ENCODE data around the gene BIN1. TPM values are rescaled to one million over a fixed set of nuclear protein-coding genes. Genes with fewer than 3 reads are reported as not detected.

BIN1 gene
- total and polyA plus RNA-seq, 7 donors = 615 to 1,667 (median 1,331) TPM

- Histone ChIP-seq H3K36me3 (ENCODE audit: insufficient read depth in 1 of 2, low read depth in 1 of 2) (peaks cover 3 to 54% of the 10 kb centered on the region in 2 donors), H3K4me3 (no peak overlapping the region), H3K4me1 (peaks cover 57% of the 10 kb centered on the region), H3K9me3 (no peaks in the 10 kb centered on the region), H3K27me3 (ENCODE audit: insufficient read depth in 3 of 3, low read length in 2 of 3) (no peaks in the 10 kb centered on the region), H3K27ac (peak overlapping the region; percentile 75)
- ATAC-seq (no peak), DNase-seq (peak in 1 of 2 donors; percentile 54)
- no peak for TF ChIP-seq CTCF (IDR thresholded peaks at IDR 0.05)
- intact Hi-C loops (cut with DNase I) = no loop called here
- 90 to 96% (median 92%) methylated on average over 11 of the region's 11 CpGs for WGBS, 3 donors
These were observed 50.9 kb downstream of the BIN1 start for GRCh38 chr2:127056086-127056485.

- H3K27me3 ChIP-seq (ENCODE audit: insufficient read depth in 3 of 3, low read length in 2 of 3) = no peaks in the 10 kb centered on the region
- H3K4me3 ChIP-seq = no peak overlapping the region
- ATAC-seq (no peak), DNase-seq (no peak)
- H3K27ac ChIP-seq = peak overlapping the region; percentile 75
- no peaks in the 10 kb centered on the region for H3K9me3 ChIP-seq
- H3K36me3 ChIP-seq (ENCODE audit: insufficient read depth in 1 of 2, low read depth in 1 of 2) = peaks cover 3 to 52% of the 10 kb centered on the region in 2 donors
- peaks cover 60% of the 10 kb centered on the region for H3K4me1 ChIP-seq
- 84 to 91% (median 88%) methylated on average over 13 of the region's 13 CpGs for WGBS, 3 donors
- TF ChIP-seq CTCF (IDR thresholded peaks at IDR 0.05) = no peak
- intact Hi-C loops (cut with DNase I) = no loop called here
These were observed 51.2 kb downstream of the BIN1 start for GRCh38 chr2:127055786-127056076.

- 51 to 84% (median 62%) methylated on average over 20 to 25 of the region's 25 CpGs for WGBS, 3 donors
- Histone ChIP-seq H3K36me3 (ENCODE audit: insufficient read depth in 1 of 2, low read depth in 1 of 2) (peaks cover 3 to 47% of the 10 kb centered on the region in 2 donors), H3K4me3 (no peak overlapping the region), H3K4me1 (peaks cover 60% of the 10 kb centered on the region), H3K27ac (peak overlapping the region; percentile 75), H3K27me3 (ENCODE audit: insufficient read depth in 3 of 3, low read length in 2 of 3) (no peaks in the 10 kb centered on the region), H3K9me3 (no peaks in the 10 kb centered on the region)
- intact Hi-C loops (cut with DNase I) = no loop called here
- no peak for TF ChIP-seq CTCF (IDR thresholded peaks at IDR 0.05)
- DNase-seq (peak; percentile 43 to 73), ATAC-seq (peak in 2 of 4 donors; percentile 13 to 15)
These were observed 51.8 kb downstream of the BIN1 start for GRCh38 chr2:127054996-127055785.

GRCh38 chr2:127054604-127054930 is 52.4 kb downstream of the BIN1 start:
- DNase-seq (peak; percentile 12 to 65), ATAC-seq (no peak)
- Histone ChIP-seq H3K27me3 (ENCODE audit: insufficient read depth in 3 of 3, low read length in 2 of 3) (no peaks in the 10 kb centered on the region), H3K4me3 (no peak overlapping the region), H3K27ac (peak overlapping the region; percentile 75), H3K36me3 (ENCODE audit: insufficient read depth in 1 of 2, low read depth in 1 of 2) (peaks cover 3 to 43% of the 10 kb centered on the region in 2 donors), H3K9me3 (no peaks in the 10 kb centered on the region), H3K4me1 (peaks cover 63% of the 10 kb centered on the region)
- 81 to 91% (median 85%) methylated on average over 7 of the region's 7 CpGs for WGBS, 3 donors
- TF ChIP-seq CTCF (IDR thresholded peaks at IDR 0.05) = no peak
- intact Hi-C loops (cut with DNase I) = no loop called here

Measured in psoas muscle (tissue), 8 donors.